Hepatocyte (in vitro differentiated cells): ENCODE data around the gene HCN3.

Experiments
- CTCF ChIP-seq: fragments of 200-600 bp; sonication (generic); IDR thresholded peaks from 2 replicates; pipeline ENCODE4 v1.5.1; 2016; ENCODE audit warnings: antibody characterized with exemption, mild to moderate bottlenecking; ENCODE audit not compliant: poor library complexity
- EZH2 ChIP-seq: fragments of 200-600 bp; sonication (generic); IDR thresholded peaks from 2 replicates; pipeline ENCODE4 v1.6.1; 2016; ENCODE audit warnings: antibody characterized with exemption, mild to moderate bottlenecking, borderline replicate concordance

- TF ChIP-seq EZH2: no peak
- no peak for TF ChIP-seq CTCF
These were observed 42.3 kb downstream of the HCN3 start for GRCh38 chr1:155319536-155319935.
